H9 (cell line): Measurements from ENCODE around the gene GGT5. TPM values are rescaled to one million over a fixed set of nuclear protein-coding genes. Genes with fewer than 3 reads are reported as not detected.
"Not testable (repeated sequence)": the region's sequence is repeated elsewhere in the genome, so short reads cannot be mapped to it uniquely, and the experiment has no call there.

Experiments used
- DNase-seq: peaks from one replicate; pipeline ENCODE4 v3.0.0-alpha.2; 2017
- H2AFZ ChIP-seq: one replicate; pipeline ENCODE4 v1.6.1; 2013; ENCODE audit warnings: mild to moderate bottlenecking, low read length, control low read depth, moderate library complexity
- H2AK5ac ChIP-seq: 2 replicates; pipeline ENCODE4 v1.6.1; 2013; ENCODE audit warnings: low read length, control low read depth, mixed read lengths; ENCODE audit not compliant: insufficient read length
- H2BK120ac ChIP-seq: one replicate; pipeline ENCODE4 v1.6.1; 2013; ENCODE audit warnings: low read depth, mild to moderate bottlenecking, low read length, control low read depth, inconsistent platforms; ENCODE audit not compliant: poor library complexity, severe bottlenecking
- H2BK12ac ChIP-seq: 2 replicates; pipeline ENCODE4 v1.6.1; 2013; ENCODE audit warnings: low read length, control low read depth, mixed read lengths, low read depth; ENCODE audit not compliant: insufficient read length
- H2BK15ac ChIP-seq: 2 replicates; pipeline ENCODE4 v1.6.1; 2013; ENCODE audit warnings: low read depth, low read length, control low read depth
- H2BK20ac ChIP-seq: one replicate; pipeline ENCODE4 v1.6.1; 2013; ENCODE audit warnings: low read depth, mild to moderate bottlenecking, low read length, control low read depth, inconsistent platforms; ENCODE audit not compliant: poor library complexity, severe bottlenecking
- H2BK5ac ChIP-seq: 2 replicates; pipeline ENCODE4 v1.6.1; 2013; ENCODE audit warnings: low read length, control low read depth, mixed read lengths; ENCODE audit not compliant: insufficient read length
- H3K14ac ChIP-seq: 2 replicates; pipeline ENCODE4 v1.6.1; 2013; ENCODE audit warnings: low read length, control low read depth; ENCODE audit not compliant: insufficient read depth
- H3K18ac ChIP-seq: 2 replicates; pipeline ENCODE4 v1.6.1; 2013; ENCODE audit warnings: low read depth, mild to moderate bottlenecking, mixed read lengths, low read length, control low read depth; ENCODE audit not compliant: insufficient read length
- H3K23ac ChIP-seq: 2 replicates; pipeline ENCODE4 v1.6.1; 2013; ENCODE audit warnings: low read length, control low read depth, mixed read lengths, low read depth; ENCODE audit not compliant: insufficient read length
- H3K23me2 ChIP-seq: 2 replicates; pipeline ENCODE4 v1.6.1; 2013; ENCODE audit warnings: low read depth, mild to moderate bottlenecking, mixed read lengths, low read length, control low read depth; ENCODE audit not compliant: insufficient read length, poor library complexity, severe bottlenecking
- H3K27ac ChIP-seq: 2 replicates; pipeline ENCODE4 v1.5.1; 2013; ENCODE audit warnings: low read length, control low read depth, mixed read lengths, low read depth; ENCODE audit not compliant: insufficient read length
- H3K27me3 ChIP-seq: 2 replicates; pipeline ENCODE4 v1.6.1; 2013; ENCODE audit warnings: low read length, control low read depth, inconsistent platforms; ENCODE audit not compliant: insufficient read depth
- H3K4ac ChIP-seq: 2 replicates; pipeline ENCODE4 v1.6.1; 2013; ENCODE audit warnings: low read depth, mild to moderate bottlenecking, control low read depth, inconsistent platforms, low read length, moderate library complexity
- H3K4me1 ChIP-seq: 2 replicates; pipeline ENCODE4 v1.6.1; 2013; ENCODE audit warnings: low read length, control low read depth, inconsistent platforms; ENCODE audit not compliant: insufficient read depth
- H3K4me2 ChIP-seq: 2 replicates; pipeline ENCODE4 v1.6.1; 2013; ENCODE audit warnings: low read length, control low read depth, mixed read lengths; ENCODE audit not compliant: insufficient read length, insufficient read depth
- H3K56ac ChIP-seq: 2 replicates; pipeline ENCODE4 v1.6.1; 2013; ENCODE audit warnings: low read depth, mild to moderate bottlenecking, mixed read lengths, low read length, control low read depth; ENCODE audit not compliant: insufficient read length
- H3K79me1 ChIP-seq: 2 replicates; pipeline ENCODE4 v1.6.1; 2013; ENCODE audit warnings: low read depth, mild to moderate bottlenecking, moderate library complexity, low read length, control low read depth, inconsistent platforms; ENCODE audit not compliant: insufficient read depth, poor library complexity, severe bottlenecking
- H3K79me2 ChIP-seq: 2 replicates; pipeline ENCODE4 v1.6.1; 2013; ENCODE audit warnings: low read length, control low read depth, inconsistent platforms; ENCODE audit not compliant: insufficient read depth
- H3K9ac ChIP-seq: 2 replicates; pipeline ENCODE4 v1.6.1; 2013; ENCODE audit warnings: low read length, control low read depth, mixed read lengths; ENCODE audit not compliant: insufficient read length; ENCODE audit errors: extremely low read depth
- H3K9me3 ChIP-seq: one replicate; pipeline ENCODE4 v1.6.1; 2013; ENCODE audit warnings: low read depth, low read length, inconsistent platforms; ENCODE audit not compliant: control insufficient read depth
- H3T11ph ChIP-seq: one replicate; pipeline ENCODE4 v1.6.1; 2013; ENCODE audit warnings: mild to moderate bottlenecking, low read length, control low read depth, inconsistent platforms
- H4K20me1 ChIP-seq: one replicate; pipeline ENCODE4 v1.6.1; 2013; ENCODE audit not compliant: control insufficient read depth, insufficient read length, insufficient read depth
- H4K5ac ChIP-seq: 2 replicates; pipeline ENCODE4 v1.6.1; 2013; ENCODE audit warnings: low read depth, mild to moderate bottlenecking, mixed read lengths, low read length, control low read depth; ENCODE audit not compliant: insufficient read length
- H4K8ac ChIP-seq: replicated peaks from 2 replicates; pipeline ENCODE4 v1.6.1; 2013; ENCODE audit warnings: low read length, control low read depth, mixed read lengths, low read depth; ENCODE audit not compliant: insufficient read length
- H4K91ac ChIP-seq: 2 replicates; pipeline ENCODE4 v1.6.1; 2013; ENCODE audit warnings: low read depth, mild to moderate bottlenecking, moderate library complexity, mixed read lengths, low read length, control low read depth; ENCODE audit not compliant: insufficient read length
- H3K27ac Mint-ChIP-seq, 3 experiments: 2 replicates in 2 of 3; 3 replicates in 1 of 3; pipeline ENCODE4 v1.8.0; 2020 to 2021; ENCODE audit warnings: mixed read lengths in 3 of 3, mild to moderate bottlenecking in 1 of 3, moderate library complexity in 1 of 3
- H3K27me3 Mint-ChIP-seq: 2 replicates; pipeline ENCODE4 v1.8.0; 2021; ENCODE audit warnings: low read depth, mild to moderate bottlenecking, moderate library complexity, mixed read lengths
- H3K36me3 Mint-ChIP-seq, 3 experiments: 2 replicates in 2 of 3; 3 replicates in 1 of 3; pipeline ENCODE4 v1.8.0; 2020 to 2021; ENCODE audit warnings: low read depth in 3 of 3, mixed read lengths in 3 of 3; ENCODE audit not compliant: insufficient read depth in 1 of 3
- H3K4me1 Mint-ChIP-seq, 2 experiments: 2 replicates each; pipeline ENCODE4 v1.8.0; 2020; ENCODE audit warnings: mixed read lengths in 2 of 2
- H3K4me3 Mint-ChIP-seq, 2 experiments: 2 replicates in 1 of 2; 3 replicates in 1 of 2; pipeline ENCODE4 v1.8.0; 2020 to 2021; ENCODE audit warnings: mild to moderate bottlenecking in 2 of 2, mixed read lengths in 2 of 2, moderate library complexity in 1 of 2
- H3K9me3 Mint-ChIP-seq, 2 experiments: 2 replicates in 1 of 2; 3 replicates in 1 of 2; pipeline ENCODE4 v1.8.0; 2020; ENCODE audit warnings: mild to moderate bottlenecking in 2 of 2, mixed read lengths in 2 of 2, moderate library complexity in 1 of 2
- WGBS: extraction: QIAGEN DNeasy Blood & Tissue Kit; methylation state at CpG from one replicate; pipeline ENCODE4 v1.1.7; 2013; ENCODE audit warnings: missing lambda C conversion rate, low lambda C conversion rate, mixed read lengths; ENCODE audit not compliant: insufficient read length; ENCODE audit errors: extremely low coverage; 5-methylcytosine and 5-hydroxymethylcytosine counted together
- total RNA-seq: library from RNA; stranded (reverse); gene quantifications from 2 replicates; pipeline ENCODE4 v1.2.1, GENCODE V29; 2021
- TF ChIP-seq, protein P1 (sequence below): fragments of 200-600 bp; sonication (generic); conservative IDR thresholded peaks from 3 replicates; pipeline ENCODE4 v1.8.0; 2021; ENCODE audit warnings: antibody characterized with exemption, mild to moderate bottlenecking

The GGT5 gene
- total RNA-seq, 1 experiment from 2014 or later: 0.20 TPM

DNA sequence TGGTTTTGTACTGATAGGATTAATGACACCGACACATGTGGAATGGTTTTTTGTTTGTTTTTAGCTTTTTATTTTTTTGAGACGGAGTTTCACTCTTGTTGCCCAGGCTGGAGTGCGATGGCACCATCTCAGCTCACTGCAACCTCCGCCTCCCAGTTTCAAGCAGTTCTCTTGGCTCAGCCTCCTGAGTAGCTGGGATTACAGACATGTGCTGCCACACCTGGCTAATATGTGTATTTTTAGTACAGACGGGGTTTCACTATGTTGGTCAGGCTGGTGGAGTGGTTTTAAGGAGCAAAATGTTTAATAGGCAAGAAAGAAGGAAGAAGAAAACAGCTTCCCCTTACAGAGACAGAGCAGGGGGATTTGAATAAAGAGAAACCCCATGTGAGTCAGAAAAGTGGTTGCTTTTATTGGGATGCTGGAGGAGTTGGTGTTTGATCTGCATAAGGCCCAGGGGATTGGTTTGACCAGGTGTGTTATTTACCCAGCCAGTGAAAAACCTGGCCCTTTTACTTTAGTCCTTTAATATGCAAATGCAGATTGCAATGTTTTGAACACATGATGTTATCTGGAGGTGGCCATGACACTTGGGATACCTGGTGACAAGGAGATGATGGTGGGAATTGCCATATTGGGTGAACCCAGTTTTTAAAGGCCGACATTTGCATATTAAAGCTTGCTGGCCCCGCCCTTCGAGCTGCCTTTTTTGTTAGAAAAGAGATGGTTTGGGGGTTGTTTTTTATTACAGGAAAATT, 39.3 kb downstream of the GGT5 start:
- Histone ChIP-seq H3K9me3 (no peaks in the 10 kb centered on the region), H4K20me1 (no peaks in the 10 kb centered on the region), H3K56ac (no peak overlapping the region), H2BK20ac (no peak overlapping the region), H3K79me1 (no peaks in the 10 kb centered on the region), H3K9ac (no peak overlapping the region), H3K23ac (no peak overlapping the region), H3K23me2 (no peaks in the 10 kb centered on the region), H4K91ac (no peak overlapping the region), H2AFZ (no peak overlapping the region), H2BK5ac (no peak overlapping the region), H3T11ph (no peak overlapping the region), H2AK5ac (no peak overlapping the region), H3K79me2 (no peaks in the 10 kb centered on the region), H2BK15ac (no peak overlapping the region), H3K14ac (no peak overlapping the region), H3K4ac (no peak overlapping the region), H3K27me3 (no peaks in the 10 kb centered on the region), H3K27ac (no peak overlapping the region), H4K5ac (no peak overlapping the region), H3K4me2 (no peak overlapping the region), H2BK12ac (no peak overlapping the region), H4K8ac (no peak overlapping the region), H3K18ac (no peak overlapping the region), H3K4me1 (no peaks in the 10 kb centered on the region; the same call in 1 of the 2 replicates), H2BK120ac (no peak overlapping the region)
- no CpG with 5 or more reads among the region's 8 CpGs for WGBS
- H3K9me3 Mint-ChIP-seq: peaks cover 16 to 21% of the 10 kb centered on the region in 2 experiments
- peaks cover 25 to 35% of the 10 kb centered on the region in 2 experiments for H3K4me1 Mint-ChIP-seq
- H3K27ac Mint-ChIP-seq: peak overlapping the region in 1 of 3 experiments; percentile 71; a peak in 2 of 7 replicates
- H3K27me3 Mint-ChIP-seq: no peaks in the 10 kb centered on the region
- DNase-seq: no peak
- TF ChIP-seq, protein P1, sequence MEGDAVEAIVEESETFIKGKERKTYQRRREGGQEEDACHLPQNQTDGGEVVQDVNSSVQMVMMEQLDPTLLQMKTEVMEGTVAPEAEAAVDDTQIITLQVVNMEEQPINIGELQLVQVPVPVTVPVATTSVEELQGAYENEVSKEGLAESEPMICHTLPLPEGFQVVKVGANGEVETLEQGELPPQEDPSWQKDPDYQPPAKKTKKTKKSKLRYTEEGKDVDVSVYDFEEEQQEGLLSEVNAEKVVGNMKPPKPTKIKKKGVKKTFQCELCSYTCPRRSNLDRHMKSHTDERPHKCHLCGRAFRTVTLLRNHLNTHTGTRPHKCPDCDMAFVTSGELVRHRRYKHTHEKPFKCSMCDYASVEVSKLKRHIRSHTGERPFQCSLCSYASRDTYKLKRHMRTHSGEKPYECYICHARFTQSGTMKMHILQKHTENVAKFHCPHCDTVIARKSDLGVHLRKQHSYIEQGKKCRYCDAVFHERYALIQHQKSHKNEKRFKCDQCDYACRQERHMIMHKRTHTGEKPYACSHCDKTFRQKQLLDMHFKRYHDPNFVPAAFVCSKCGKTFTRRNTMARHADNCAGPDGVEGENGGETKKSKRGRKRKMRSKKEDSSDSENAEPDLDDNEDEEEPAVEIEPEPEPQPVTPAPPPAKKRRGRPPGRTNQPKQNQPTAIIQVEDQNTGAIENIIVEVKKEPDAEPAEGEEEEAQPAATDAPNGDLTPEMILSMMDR: 0 out of 3 replicates have a peak, but pooled peaks have one; percentile 19
- peaks cover 0 to 23% (median 8%) of the 10 kb centered on the region in 3 experiments; a peak in 4 of 7 replicates for H3K36me3 Mint-ChIP-seq
- no peak overlapping the region for H3K4me3 Mint-ChIP-seq

DNA sequence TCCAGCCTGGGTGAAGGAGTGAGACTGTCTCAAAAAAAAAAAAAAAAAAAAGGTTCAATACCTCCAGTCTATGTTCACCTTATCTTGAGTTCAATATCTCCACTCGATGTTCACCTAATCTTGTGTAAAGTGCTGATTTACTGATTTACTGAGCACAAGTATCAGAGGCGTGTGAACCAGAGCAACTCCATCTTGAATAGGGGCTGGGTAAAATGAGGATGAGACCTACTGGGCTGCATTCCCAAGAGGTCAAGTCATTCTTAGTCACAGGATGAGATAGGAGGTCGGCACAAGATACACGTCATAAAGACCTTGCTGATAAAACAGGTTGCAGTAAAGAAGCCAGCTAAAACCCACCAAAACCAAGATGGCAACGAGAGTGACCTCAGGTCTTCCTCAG, 41.0 kb downstream of the GGT5 start:
- peaks cover 0 to 23% (median 8%) of the 10 kb centered on the region in 3 experiments; a peak in 4 of 7 replicates for H3K36me3 Mint-ChIP-seq
- not testable (repeated sequence) for H2BK12ac ChIP-seq, H3K14ac ChIP-seq, H2BK15ac ChIP-seq, H3K4me1 ChIP-seq, H3K23me2 ChIP-seq, H3K79me2 ChIP-seq, H4K20me1 ChIP-seq, H2BK20ac ChIP-seq, H3K23ac ChIP-seq, H4K8ac ChIP-seq, DNase-seq, H2AFZ ChIP-seq, H3K4me2 ChIP-seq, H3K27ac Mint-ChIP-seq, H3K79me1 ChIP-seq, H3K27ac ChIP-seq, H3K27me3 ChIP-seq, H3K27me3 Mint-ChIP-seq, H4K91ac ChIP-seq, H3K9ac ChIP-seq, H3K18ac ChIP-seq, H3K4ac ChIP-seq, H3T11ph ChIP-seq, H3K9me3 ChIP-seq, H2AK5ac ChIP-seq, H3K4me3 Mint-ChIP-seq, H4K5ac ChIP-seq, H2BK120ac ChIP-seq, H2BK5ac ChIP-seq, H3K56ac ChIP-seq
- peaks cover 16 to 21% of the 10 kb centered on the region in 2 experiments for H3K9me3 Mint-ChIP-seq
- no CpG with 5 or more reads among the region's 5 CpGs for WGBS
- H3K4me1 Mint-ChIP-seq: peaks cover 24 to 33% of the 10 kb centered on the region in 2 experiments
